ENCODE measurements around the gene PTPRM.

GRCh38 chr18:8030201-8030600, 463.1 kb downstream of the PTPRM start:
- TF ChIP-seq CTCF (IDR thresholded peaks at IDR 0.05; ENCODE audit: borderline replicate concordance, extremely low read depth, low read length, poor library complexity, severe bottlenecking) (no peak), EZH2 (IDR thresholded peaks at IDR 0.05; ENCODE audit: borderline replicate concordance, low read depth, low read length, severe bottlenecking) (no peak)

All from DND-41 (cell line).